Calu3 (cell line): ENCODE measurements around the gene OOSP4B. TPM values are rescaled to one million over a fixed set of nuclear protein-coding genes. Genes with fewer than 3 reads are reported as not detected.

Experiments used
- Bru-seq: library from RNA; stranded (reverse); fragments of 400-500 nt; gene quantifications from one replicate; lab custom pipeline; 2021; lab: Mats Ljungman, UMichigan
- BruChase-seq, 2 experiments: library from RNA; stranded (reverse); fragments of 400-500 nt; gene quantifications; one replicate each; lab custom pipeline; 2021; lab: Mats Ljungman, UMichigan
- BruUV-seq: library from RNA; stranded (reverse); fragments of 400-500 nt; replicated peaks from 2 replicates; lab custom pipeline; 2021; lab: Mats Ljungman, UMichigan
- CTCF ChIA-PET: fragments of 300-600 bp; sonication (Branson Sonifier 250); formaldehyde crosslinking; loops from one replicate; lab custom pipeline; 2022; ENCODE audit warnings: antibody characterized with exemption; lab: Charles Lee
- DNase-seq: peaks from one replicate; pipeline ENCODE4 v3.0.0; 2022
- H3K27ac Mint-ChIP-seq: one replicate; pipeline ENCODE4 v1.8.0; 2022; ENCODE audit warnings: mixed read lengths; ENCODE audit not compliant: unreplicated experiment
- H3K27me3 Mint-ChIP-seq: one replicate; pipeline ENCODE4 v1.8.0; 2022; ENCODE audit warnings: mixed read lengths; ENCODE audit not compliant: unreplicated experiment
- H3K36me3 Mint-ChIP-seq: one replicate; pipeline ENCODE4 v1.8.0; 2022; ENCODE audit warnings: mild to moderate bottlenecking, moderate library complexity, mixed read lengths; ENCODE audit not compliant: insufficient read depth, unreplicated experiment
- H3K4me1 Mint-ChIP-seq: one replicate; pipeline ENCODE4 v1.8.0; 2022; ENCODE audit warnings: mild to moderate bottlenecking, low read depth, mixed read lengths; ENCODE audit not compliant: unreplicated experiment
- H3K4me3 Mint-ChIP-seq: one replicate; pipeline ENCODE4 v1.8.0; 2022; ENCODE audit warnings: mild to moderate bottlenecking, low read depth, moderate library complexity, mixed read lengths; ENCODE audit not compliant: unreplicated experiment
- H3K9me3 Mint-ChIP-seq: one replicate; pipeline ENCODE4 v1.8.0; 2022; ENCODE audit warnings: low read depth, mixed read lengths; ENCODE audit not compliant: unreplicated experiment
- CTCF ChIP-seq: fragments of 200-600 bp; IDR thresholded peaks from one replicate; pipeline ENCODE4 v1.8.0; 2022; ENCODE audit warnings: antibody characterized with exemption; ENCODE audit not compliant: unreplicated experiment
- intact Hi-C: fragments of 100-400 bp; cut with micrococcal nuclease; formaldehyde crosslinking; loops from one replicate; pipeline ENCODE4 v1.10.0; 2022; ENCODE audit not compliant: unreplicated experiment
- long read RNA-seq: library from polyadenylated mRNA; stranded (forward); transcript quantifications from one replicate; pipeline ENCODE4 v2.0.0, GENCODE V29; 2022
- total RNA-seq: library from RNA; stranded (reverse); gene quantifications from 2 replicates; pipeline ENCODE4 v1.2.3, GENCODE V29; 2022

The OOSP4B gene
- total RNA-seq (not detected in 2 replicates), Bru-seq, nascent RNA (percentile 9 among the genes with signal in this experiment), BruChase-seq, experiment 1, labeled RNA remaining after a 6-hour chase (not detected), BruChase-seq, experiment 2, labeled RNA remaining after a 2-hour chase (not detected)
- long read RNA-seq = 0 reads

- H3K27ac Mint-ChIP-seq = no peak within 1 kb of the TSS
- CTCF ChIA-PET = no interaction called here
- intact Hi-C loops = no loop called here
- no peak within 1 kb of the TSS for H3K4me3 Mint-ChIP-seq
- BruUV-seq = no TSS peak
- peaks cover 8% of the 10 kb centered on the region for H3K4me1 Mint-ChIP-seq
- peaks cover 3% of the 10 kb centered on the region for H3K9me3 Mint-ChIP-seq
- no peaks in the 10 kb centered on the region for H3K27me3 Mint-ChIP-seq
- no peaks in the 10 kb centered on the region for H3K36me3 Mint-ChIP-seq
- TF ChIP-seq CTCF = no peak
- DNase-seq = no peak
Measured at GRCh38 chr11:60016881-60017280, at the start of gene OOSP4B. TSS of gene OOSP4B (plus strand) at chr11:60017181.

GRCh38 chr11:59967677-59968394 lies 49.1 kb upstream of the OOSP4B start:
- TF ChIP-seq CTCF = no peak
- BruUV-seq = no TSS peak
- intact Hi-C loops = no loop called here
- no peak for DNase-seq
- Mint-ChIP-seq H3K9me3 (no peaks in the 10 kb centered on the region), H3K4me3 (no peak overlapping the region), H3K27ac (no peak overlapping the region), H3K36me3 (no peaks in the 10 kb centered on the region), H3K4me1 (peaks cover 4% of the 10 kb centered on the region), H3K27me3 (no peaks in the 10 kb centered on the region)
- CTCF ChIA-PET = no interaction called here

GRCh38 chr11:59968395-59968783 lies 48.6 kb upstream of the OOSP4B start:
- TF ChIP-seq CTCF = no peak
- no peaks in the 10 kb centered on the region for H3K36me3 Mint-ChIP-seq
- no peak overlapping the region for H3K4me3 Mint-ChIP-seq

GRCh38 chr11:59973097-59973496 lies 43.9 kb upstream of the OOSP4B start:
- H3K9me3 Mint-ChIP-seq = no peaks in the 10 kb centered on the region
- no peak for DNase-seq

More at GRCh38 chr11:59968395-59968783, 48.6 kb upstream of the OOSP4B start:
- no peaks in the 10 kb centered on the region for H3K9me3 Mint-ChIP-seq
- CTCF ChIA-PET = no interaction called here
- no TSS peak for BruUV-seq
- H3K4me1 Mint-ChIP-seq = peaks cover 7% of the 10 kb centered on the region
- intact Hi-C loops = no loop called here
- no peak overlapping the region for H3K27ac Mint-ChIP-seq
- DNase-seq = no peak
- no peaks in the 10 kb centered on the region for H3K27me3 Mint-ChIP-seq

More at GRCh38 chr11:59973097-59973496, 43.9 kb upstream of the OOSP4B start:
- CTCF ChIA-PET = interaction anchor here (1.1 kb wide), 1 partner anchor 9 kb away, joined by 4 read pairs; the partner anchor contains the start of gene OOSP4A
- TF ChIP-seq CTCF = no peak
- Mint-ChIP-seq H3K27ac (no peak overlapping the region), H3K36me3 (no peaks in the 10 kb centered on the region), H3K4me3 (no peak overlapping the region), H3K27me3 (no peaks in the 10 kb centered on the region), H3K4me1 (peaks cover 7% of the 10 kb centered on the region)
- intact Hi-C loops = no loop called here
- BruUV-seq = no TSS peak
